HG03354 (cell line): Measurements from ENCODE around the gene SCYGR8.
"Not testable (repeated sequence)": the region's sequence is repeated elsewhere in the genome, so short reads cannot be mapped to it uniquely, and the experiment has no call there.

Experiments used
- ATAC-seq: cut with Tn5 transposase; IDR thresholded peaks from one replicate; pipeline ENCODE4 v1.9.1; 2021; ENCODE audit warnings: mild to moderate bottlenecking; ENCODE audit not compliant: unreplicated experiment, poor library complexity, severe bottlenecking

The SCYGR8 gene, protein sequence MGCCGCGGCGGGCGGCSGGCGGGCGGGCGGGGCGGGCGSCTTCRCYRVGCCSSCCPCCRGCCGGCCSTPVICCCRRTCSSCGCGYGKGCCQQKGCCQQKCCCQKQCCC

DNA sequence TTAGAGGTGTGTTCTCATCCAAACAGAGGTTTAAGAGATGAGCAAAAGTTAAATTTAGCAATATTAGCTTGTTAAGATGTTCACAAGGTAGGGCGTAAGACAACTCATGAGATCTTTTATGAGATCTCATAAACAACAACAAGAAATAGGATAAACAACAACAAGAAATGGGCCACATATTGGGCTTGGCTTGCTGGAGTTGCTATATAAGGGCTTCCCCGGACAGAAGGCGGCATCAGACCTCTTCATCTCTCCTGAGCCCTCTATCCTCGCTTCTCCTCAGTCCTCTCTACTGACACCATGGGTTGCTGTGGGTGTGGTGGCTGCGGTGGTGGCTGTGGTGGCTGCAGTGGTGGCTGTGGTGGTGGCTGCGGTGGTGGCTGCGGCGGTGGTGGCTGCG, at the start of gene SCYGR8:
TSS of gene SCYGR8 (plus strand) at position 301 of the 400 bp plus-strand sequence. CDS start at position 301, 0 bp downstream.
- ATAC-seq, result no peak

DNA sequence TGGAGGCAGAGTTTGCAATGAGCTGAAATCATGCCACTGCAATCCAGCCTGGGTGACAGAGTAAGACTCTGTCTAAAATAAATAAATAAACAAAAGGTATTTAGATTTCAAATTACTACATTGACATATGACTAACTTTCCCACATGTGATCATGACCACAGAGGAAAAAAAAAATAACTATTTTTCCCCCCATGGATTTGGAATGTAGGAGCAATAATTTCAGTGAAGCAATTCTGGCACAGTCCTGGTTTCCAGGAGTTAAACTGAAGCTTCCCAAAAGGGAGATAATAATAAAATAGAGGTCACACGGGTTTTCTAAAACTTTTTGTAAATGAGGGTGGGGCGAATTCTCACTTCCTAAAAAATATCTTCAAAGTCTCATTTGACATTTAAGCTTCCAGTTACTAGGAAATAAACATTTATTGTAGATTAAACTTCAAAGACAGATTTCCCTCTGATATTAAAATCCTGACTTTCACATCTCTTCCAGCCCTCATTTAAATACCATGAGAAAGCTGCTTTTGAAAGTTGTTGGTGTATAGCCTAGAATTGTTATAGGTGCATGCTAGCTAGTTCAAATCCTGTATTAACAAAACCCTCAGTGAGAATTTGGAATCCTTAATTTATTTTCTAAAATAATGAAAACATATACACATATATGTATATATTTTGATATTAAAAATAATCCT, 48.6 kb upstream of the SCYGR8 start:
- ATAC-seq, result no peak

DNA sequence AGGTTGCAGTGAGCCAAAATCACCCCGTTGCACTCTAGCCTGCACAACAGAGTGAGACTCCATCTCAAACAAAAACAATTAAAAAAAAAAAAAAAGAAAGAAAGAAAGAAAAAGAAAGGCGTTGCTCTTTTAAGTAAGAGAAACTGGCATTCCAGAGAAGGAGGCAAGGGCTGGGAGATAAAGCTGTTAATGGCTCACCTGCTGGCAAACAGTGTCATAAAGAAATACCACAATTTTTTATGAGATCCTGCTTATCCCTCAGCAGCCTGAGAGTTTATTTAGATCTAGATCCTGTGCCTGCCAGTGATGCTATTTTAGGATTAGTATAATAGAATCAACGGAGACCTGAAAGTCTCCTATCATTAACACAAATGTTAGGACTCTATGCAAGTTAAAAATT, 44.1 kb upstream of the SCYGR8 start:
- no peak for ATAC-seq

DNA sequence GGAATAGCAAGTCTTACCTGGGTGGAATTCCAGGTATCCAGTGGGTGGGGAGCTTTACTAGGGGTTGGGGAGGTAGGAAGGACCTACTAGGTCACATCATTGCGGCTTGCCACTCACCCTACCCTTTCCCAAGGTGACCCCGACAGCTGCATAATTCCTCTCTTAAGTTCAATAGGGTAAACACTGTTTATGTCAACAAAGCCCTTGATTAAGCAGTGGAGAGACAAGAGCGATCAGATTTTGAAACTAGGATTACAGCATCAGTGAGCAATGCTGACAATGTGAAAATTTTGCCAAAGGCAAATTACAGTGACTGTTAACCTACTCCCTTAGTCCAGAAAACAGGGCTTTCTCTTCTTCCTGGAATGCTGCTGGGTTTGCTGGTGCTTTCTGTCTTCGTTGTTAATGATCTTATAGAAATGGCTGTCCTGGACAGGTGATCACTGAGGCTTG, 42.4 kb upstream of the SCYGR8 start:
- ATAC-seq, result no peak

DNA sequence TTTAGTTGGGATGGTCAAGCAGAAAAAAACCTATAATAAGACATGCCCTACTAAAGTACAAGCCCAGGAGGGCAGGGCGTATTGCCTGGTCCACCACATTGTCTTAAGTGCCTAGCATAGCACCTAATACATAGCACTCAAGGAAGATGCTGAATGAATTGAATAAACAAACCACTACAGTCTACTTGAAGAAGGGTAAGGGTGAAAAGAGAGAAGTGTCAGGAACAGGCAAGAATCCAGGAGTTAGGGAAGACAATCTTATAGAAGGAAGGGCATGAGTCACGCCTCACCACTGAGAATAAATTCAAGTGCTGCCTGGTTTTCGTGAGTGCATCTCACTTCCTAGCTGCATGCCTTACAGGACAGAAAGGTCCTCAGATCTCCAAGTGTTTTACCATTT, 41.7 kb upstream of the SCYGR8 start:
- ATAC-seq, result no peak

DNA sequence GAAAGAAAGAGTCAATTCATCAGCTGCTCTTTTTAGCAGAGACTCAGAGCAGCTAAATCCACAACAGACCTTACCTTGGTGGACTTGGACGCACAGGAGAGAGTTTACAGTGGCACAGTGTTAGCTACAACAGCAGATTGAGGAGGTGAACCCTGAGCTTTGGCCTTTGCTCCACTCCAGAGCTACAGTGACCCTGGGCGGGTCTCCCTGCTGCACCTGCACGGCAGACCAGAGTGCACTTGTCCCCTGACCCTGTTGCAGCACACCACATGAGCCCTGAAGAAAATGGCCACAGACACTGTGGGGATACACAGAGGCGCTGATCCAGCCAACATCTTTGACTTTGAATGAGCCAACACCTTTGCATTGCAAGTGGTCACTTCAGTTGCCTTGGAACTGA, 38.8 kb upstream of the SCYGR8 start:
- ATAC-seq, result no peak

DNA sequence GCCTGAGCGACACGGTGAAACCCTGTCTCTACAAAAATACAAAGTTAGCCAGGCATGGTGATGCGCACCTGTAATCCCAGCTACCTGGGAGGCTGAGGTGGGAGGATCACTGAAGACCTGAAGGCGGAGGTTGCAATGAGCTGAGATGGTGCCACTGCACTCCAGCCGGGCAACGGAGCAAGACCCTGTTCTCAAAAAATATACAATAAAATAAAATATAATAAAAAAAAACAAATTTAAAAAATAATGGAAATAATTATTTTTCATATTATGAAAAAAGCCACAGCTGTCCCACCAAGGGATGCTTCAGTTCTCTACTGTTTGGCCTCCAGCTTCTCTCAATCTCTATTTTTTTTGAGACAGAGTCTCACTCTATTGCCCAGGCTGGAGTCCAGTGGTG, 38.3 kb upstream of the SCYGR8 start:
- no peak for ATAC-seq

DNA sequence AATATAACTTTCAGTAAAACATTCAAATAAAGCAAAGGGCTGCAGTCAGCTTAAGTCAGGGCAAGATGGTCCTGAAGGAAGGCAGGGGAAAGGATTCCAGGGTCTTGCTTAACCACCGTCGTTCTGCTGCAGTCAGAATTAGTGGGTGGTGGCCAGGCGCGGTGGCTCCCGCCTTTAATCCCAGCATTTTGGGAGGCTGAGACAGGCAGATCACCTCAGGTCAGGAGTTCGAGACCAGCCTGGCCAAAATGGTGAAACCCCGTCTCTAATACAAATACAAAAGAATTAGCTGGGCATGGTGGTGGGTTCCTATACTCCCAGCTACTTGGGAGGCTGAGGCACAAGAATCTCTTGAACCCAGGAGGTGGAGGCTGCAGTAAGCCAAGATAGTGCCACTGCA, 34.7 kb upstream of the SCYGR8 start:
- no peak for ATAC-seq

DNA sequence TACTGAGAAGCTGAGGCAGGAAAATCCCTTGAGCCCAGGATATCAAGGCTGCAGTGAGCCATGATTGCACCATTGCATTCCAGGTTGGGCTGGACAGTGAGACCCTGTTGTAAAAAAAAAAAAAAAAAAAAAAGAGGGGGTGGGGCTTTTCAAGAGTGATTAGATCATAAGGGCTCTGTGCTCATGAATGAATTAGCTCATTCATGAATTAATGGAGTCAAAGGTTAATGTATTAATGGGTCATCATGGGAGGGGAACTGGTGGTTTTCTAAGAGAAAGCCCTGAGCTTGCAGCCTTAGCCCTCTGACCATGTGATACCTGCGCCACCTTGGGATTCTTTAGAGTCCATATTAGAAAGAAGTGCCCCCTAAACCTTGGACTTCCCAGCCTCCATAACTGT, 32.4 kb upstream of the SCYGR8 start:
- ATAC-seq, result no peak

DNA sequence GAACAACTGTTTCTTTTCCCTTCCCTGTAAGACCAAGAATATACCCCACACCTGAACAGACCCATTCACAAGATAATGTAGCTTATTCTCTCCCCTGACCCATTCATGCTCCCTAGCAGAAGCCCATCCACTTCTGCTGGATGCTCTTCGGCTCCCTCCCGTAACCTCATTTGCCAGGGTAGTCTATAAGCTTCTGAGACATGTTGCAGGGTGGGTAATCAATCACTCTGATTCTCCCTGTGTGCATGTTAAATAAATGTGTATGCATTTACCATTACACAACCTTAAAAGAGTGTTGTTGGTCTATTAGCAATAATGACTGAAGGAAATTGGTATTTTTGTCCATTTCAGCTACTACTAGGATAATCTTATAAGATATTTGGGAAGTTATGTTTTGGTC, 29.2 kb upstream of the SCYGR8 start:
- no peak for ATAC-seq

DNA sequence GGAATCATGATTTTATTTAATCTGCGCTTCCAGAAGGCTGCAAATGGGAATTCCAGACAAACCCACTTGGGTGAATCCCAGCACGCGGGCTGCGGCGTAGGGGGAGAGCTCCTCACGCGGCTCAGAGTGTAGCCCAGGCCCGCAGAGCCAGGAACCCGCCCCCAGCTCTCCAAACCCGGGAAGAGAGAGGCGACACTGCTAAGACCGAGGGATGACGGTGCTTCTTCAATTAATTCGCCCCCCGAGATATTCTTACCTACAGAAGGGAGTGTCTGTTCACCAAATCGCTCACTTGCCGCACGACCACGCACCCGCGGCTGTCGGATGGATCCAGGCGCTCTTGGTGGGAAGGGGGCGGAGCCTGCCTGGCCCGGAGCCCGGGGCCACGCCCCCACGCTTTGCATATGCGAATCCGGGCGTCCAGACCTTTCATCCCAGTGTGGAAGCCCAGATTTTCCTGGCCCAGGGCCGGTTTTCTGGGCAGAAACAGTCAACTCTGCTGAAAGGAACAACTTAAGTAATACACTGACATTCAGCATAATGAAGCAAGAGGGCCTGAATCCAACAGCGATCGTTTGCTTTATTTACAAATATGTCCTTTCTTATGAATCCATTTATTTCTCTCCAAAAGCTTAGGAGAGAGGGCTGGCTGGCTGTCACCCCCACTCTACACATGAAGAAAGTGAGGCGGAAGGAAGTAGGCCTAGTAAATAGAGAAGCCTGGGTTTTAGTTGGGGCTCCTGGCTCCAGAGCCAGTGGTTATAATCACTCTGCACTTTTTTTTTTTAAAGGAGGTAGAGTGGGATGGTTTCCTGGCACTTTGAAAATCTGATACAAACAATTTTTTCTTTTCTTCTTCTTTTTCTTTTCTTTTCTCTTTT, 27.8 kb upstream of the SCYGR8 start, which contains the start of gene SLC19A3:
TSS of gene SLC19A3 (minus strand) at position 342 of the 881 bp plus-strand sequence. CDS start 15,710 bp downstream, outside the sequence.
- no peak for ATAC-seq

DNA sequence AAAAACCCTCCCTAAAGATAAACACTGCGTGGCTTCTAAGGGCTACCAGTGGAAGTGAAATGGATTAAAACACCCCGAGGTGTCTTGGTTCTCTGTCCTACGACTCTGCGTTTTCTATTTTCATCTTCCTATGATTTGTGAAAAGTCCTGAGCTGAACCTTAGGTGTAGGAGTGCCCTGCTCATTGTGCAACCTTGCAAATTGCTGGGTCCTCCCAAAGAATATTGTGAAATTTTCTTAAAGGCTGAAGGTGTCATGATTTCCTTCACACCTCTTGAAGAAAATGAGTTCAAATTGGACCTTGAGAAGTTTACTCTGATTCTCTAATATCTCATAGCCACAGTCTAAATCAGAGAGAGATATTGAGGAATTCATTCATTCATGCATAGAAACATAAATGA, 26.1 kb upstream of the SCYGR8 start:
- no peak for ATAC-seq

DNA sequence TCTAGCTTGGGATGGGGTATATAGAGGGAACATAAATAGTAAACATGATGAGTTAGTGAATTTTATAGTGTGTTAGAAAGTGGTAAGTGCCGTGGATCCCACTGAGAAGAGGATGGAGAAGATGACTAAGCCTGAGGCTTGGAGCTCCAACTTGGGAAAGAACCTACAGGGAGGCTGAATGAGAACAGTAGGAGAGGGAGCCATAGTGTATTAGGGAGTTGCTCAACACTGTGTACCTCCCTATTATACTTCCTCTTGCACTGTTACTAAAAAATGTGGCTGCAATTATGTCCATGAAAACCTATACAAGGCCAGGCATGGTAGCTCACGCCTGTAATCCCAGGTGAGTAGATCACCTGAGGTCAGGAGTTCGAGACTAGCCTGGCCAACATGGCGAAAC, 25.0 kb upstream of the SCYGR8 start:
- no peak for ATAC-seq

DNA sequence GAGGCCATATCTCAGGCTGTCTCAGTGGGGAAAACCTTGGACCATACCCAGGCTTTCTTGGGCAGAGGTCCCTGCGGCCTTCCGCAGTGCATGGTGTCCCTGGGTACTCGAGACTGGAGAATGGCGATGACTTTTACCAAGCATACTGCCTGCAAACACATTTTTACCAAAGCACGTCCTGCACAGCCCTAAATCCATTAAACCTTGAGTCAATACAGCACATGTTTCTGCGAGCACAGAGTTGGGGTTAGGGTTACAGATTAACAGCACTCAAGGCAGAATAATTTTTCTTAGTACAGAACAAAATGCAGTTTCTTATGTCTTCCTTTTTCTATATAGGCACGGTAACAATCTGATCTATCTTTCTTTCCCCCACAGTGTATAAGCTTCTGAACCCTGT, 22.9 kb upstream of the SCYGR8 start:
- ATAC-seq, result not testable (repeated sequence)

DNA sequence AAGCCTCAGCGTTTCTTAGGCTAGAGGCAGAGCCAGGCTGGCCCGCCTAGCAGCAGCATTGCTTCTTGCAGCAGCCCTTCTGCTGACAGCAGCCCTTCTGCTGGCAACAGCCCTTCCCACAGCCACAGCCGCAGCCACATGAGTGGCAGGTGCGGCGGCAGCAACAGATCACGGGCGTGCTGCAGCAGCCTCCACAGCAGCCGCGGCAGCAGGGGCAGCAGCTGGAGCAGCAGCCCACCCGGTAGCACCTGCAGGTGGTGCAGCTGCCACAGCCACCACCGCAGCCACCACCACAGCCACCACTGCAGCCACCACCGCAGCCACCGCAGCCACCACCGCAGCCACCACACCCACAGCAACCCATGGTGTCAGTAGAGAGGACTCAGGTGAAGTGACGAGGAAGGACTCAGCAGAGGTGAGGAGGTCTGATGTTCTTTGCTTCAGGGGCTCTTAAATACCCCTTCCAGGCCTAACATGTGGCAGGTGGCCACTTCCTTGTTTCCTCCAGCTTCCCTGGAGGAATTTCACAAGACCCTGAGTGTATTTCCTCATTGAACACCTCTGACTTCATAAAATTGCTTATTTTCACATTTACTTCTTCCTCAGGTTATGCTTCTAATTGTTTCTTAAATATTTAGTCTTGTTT, 21.2 kb upstream of the SCYGR8 start, which contains the start of gene SCYGR6:
TSS of gene SCYGR6 (minus strand) at position 364 of the 646 bp plus-strand sequence. CDS start at position 364, 0 bp downstream.
- no peak for ATAC-seq

DNA sequence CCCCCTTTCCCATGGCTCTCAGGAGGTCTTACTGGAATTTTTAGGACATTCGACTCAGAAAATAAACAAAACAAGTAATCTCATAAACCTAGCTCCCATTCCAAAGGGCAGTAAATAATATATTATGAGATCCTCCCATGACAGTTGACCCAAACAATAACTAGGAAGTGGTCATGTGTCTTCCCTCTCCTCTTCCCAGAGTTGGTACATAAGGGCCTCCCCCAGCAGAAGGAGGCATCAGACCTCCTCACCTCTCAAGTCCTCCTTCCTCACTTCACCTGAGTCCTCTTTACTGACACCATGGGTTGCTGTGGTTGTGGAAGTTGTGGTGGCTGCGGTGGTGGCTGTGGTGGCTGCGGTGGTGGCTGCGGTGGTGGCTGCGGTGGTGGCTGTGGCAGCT, 17.7 kb upstream of the SCYGR8 start, which contains the start of gene SCYGR7:
TSS of gene SCYGR7 (plus strand) at position 301 of the 400 bp plus-strand sequence. CDS start at position 301, 0 bp downstream.
- ATAC-seq, result no peak

DNA sequence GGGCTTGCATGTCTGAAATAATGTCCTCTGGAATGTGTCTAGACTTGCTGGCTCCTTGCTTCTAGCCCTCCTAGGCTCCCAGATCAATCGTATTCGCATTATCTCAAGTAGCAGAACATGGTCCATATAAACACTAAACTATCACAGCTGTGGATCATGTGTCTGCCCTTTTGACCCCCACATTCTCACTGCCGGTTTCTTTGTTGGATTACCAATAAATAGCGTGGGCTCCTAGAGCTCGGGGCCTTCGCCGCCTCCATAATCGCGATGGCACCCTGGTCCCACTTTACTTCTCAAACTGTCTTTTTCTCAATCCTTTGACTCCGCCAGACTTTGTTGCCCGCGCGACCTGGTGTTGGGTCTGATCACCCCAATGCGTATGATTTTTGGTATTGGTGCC, 6.3 kb upstream of the SCYGR8 start:
- no peak for ATAC-seq

DNA sequence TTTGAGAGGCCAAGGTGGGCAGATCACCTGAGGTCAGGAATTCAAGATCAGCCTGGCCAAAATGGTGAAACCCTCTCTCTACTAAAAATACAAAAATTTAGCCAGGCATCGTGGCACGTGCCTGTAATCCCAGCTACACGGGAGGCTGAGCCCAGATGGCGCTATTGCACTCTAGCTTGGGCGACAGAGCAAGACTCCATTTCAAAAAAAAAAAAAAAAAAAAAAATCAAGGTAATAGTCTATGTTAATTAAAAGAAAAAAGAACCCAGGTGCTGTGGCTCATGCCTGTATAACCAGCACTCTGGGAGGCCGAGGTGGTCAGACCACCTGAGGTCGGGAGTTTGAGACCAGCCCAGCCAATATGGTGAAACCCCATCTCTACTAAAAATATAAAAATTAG, 5.0 kb upstream of the SCYGR8 start:
- not testable (repeated sequence) for ATAC-seq

DNA sequence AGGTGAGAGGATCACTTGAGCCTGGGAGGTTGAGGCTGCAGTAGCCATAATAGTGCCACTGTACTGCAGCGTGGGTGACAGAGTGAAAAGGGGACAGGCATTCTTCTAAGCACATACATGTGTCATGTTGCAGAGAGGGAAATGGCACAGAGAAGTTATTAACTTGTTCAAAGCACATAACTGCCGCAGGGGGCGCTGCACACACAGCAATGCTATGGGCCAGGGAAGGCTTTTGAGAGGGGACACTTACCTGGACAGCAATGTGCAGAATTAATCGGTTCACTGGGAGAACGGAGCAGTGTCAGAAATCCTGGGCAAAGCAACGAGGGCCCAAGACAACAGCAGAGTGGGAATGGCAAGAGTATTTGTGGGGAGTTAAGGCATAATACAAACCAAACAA, 2.4 kb downstream of the SCYGR8 start:
- ATAC-seq, result no peak

DNA sequence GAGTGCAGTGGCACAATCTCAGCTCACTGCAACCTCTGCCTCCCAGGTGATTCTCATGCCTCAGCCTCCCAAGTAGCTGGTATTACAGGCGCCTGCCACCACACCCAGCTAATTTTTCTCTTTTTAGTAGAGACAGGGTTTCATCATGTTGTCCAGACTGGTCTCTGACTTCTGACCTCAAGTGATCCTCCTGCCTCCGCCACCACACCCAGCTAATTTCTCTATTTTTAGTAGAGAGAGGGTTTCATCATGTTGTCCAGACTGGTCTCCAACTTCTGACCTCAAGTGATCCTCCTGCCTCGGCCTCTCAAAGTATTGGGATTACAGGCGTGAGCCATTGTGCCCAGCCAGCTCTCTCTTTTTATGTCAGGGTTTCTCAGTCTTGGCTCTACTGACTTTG, 10.6 kb downstream of the SCYGR8 start:
- ATAC-seq, result not testable (repeated sequence)
